Left ventricle myocardium inferior (tissue), 1 donor: ENCODE measurements around the gene ITPA. TPM values are rescaled to one million over a fixed set of nuclear protein-coding genes. Genes with fewer than 3 reads are reported as not detected.
"Not testable (repeated sequence)": the region's sequence is repeated elsewhere in the genome, so short reads cannot be mapped to it uniquely, and the experiment has no call there.

ENCODE experiments used
- DNase-seq: peaks from one replicate; pipeline ENCODE4 v3.0.0-alpha.2; 2020
- H3K27ac ChIP-seq: fragments of 200-600 bp; replicated peaks from 2 replicates; pipeline ENCODE4 v1.8.0; 2021
- H3K27me3 ChIP-seq: fragments of 200-600 bp; 2 replicates; pipeline ENCODE4 v1.8.0; 2021; ENCODE audit warnings: low read depth
- H3K36me3 ChIP-seq: fragments of 200-600 bp; 2 replicates; pipeline ENCODE4 v1.8.0; 2021
- H3K4me1 ChIP-seq: fragments of 200-600 bp; 2 replicates; pipeline ENCODE4 v1.8.0; 2021
- H3K4me3 ChIP-seq: fragments of 200-600 bp; 2 replicates; pipeline ENCODE4 v1.8.0; 2021; ENCODE audit warnings: mild to moderate bottlenecking, moderate library complexity
- H3K9me3 ChIP-seq: fragments of 200-600 bp; replicated peaks from 2 replicates; pipeline ENCODE4 v1.8.0; 2021
- intact Hi-C: fragments of 100-400 bp; cut with micrococcal nuclease; formaldehyde crosslinking; loops from one replicate; pipeline ENCODE4 v1.11.0; 2022
- total RNA-seq: library from RNA; stranded (reverse); fragmentation: NEBNext Ultra II Directional; extraction: Animal tissue kit (Norgen Biotek cat#: 25700); gene quantifications from one replicate; pipeline ENCODE4 v1.2.1, GENCODE V29; 2021
- TF ChIP-seq, protein P1 (sequence below): fragments of 200-600 bp; IDR thresholded peaks from 2 replicates; pipeline ENCODE4 v1.8.0; 2021; ENCODE audit warnings: antibody characterized with exemption, mild to moderate bottlenecking, borderline replicate concordance
- donor health status: DM: no; HTN: yes; CAD: no; lungs with severe emphysema.

Gene ITPA
- total RNA-seq, 1 donor from 2014 or later: 17.2 TPM

DNA sequence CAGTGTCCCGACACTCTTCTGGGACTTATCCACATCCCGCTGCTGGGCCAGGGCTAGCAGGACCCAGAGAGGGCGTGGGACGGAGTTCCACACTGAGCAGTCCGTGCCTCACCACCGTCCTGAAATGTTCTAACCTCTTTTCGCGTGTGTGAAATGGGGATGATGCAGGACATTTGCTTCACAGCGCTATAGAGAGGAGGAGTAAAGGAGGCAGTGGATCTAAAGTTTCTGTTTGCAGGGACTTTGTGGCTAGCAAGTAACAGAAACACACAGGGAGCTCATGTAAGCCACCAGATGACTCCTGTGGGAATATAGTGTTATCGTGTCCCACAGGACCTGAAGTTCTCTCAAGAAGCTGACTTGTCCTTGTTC, 634 bp downstream of the ITPA start:
- TF ChIP-seq, protein P1, sequence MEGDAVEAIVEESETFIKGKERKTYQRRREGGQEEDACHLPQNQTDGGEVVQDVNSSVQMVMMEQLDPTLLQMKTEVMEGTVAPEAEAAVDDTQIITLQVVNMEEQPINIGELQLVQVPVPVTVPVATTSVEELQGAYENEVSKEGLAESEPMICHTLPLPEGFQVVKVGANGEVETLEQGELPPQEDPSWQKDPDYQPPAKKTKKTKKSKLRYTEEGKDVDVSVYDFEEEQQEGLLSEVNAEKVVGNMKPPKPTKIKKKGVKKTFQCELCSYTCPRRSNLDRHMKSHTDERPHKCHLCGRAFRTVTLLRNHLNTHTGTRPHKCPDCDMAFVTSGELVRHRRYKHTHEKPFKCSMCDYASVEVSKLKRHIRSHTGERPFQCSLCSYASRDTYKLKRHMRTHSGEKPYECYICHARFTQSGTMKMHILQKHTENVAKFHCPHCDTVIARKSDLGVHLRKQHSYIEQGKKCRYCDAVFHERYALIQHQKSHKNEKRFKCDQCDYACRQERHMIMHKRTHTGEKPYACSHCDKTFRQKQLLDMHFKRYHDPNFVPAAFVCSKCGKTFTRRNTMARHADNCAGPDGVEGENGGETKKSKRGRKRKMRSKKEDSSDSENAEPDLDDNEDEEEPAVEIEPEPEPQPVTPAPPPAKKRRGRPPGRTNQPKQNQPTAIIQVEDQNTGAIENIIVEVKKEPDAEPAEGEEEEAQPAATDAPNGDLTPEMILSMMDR: no peak
- H3K27ac ChIP-seq: peak overlapping the region; percentile 88
- intact Hi-C loops: no loop called here

DNA sequence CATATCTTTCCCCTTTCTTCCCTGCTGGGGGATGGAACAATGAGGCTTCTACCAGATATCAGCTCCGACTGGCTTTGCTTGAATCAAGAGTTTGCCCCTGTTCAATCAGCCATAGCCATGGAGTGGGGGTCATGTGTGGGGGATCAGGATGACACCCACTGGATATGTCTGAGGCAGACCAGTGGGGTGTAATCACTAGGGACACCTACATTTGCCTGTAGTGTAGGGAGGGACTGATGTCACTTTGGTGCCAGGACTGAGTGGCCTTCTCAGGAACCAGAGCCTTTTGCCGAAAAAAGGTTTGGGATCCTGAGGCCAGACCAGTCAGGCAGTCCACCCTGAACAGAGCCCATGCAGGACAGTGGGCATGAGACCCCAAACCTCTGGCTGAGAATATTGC, 1.0 kb downstream of the ITPA start:
- DNase-seq: no peak
- intact Hi-C loops: no loop called here
- H3K27me3 ChIP-seq: no peaks in the 10 kb centered on the region
- peaks cover 21% of the 10 kb centered on the region for H3K36me3 ChIP-seq
- no peaks in the 10 kb centered on the region for H3K9me3 ChIP-seq
- peak overlapping the region; percentile 80 for H3K4me3 ChIP-seq
- no peak overlapping the region for H3K27ac ChIP-seq
- TF ChIP-seq, protein P1: no peak
- peaks cover 28% of the 10 kb centered on the region for H3K4me1 ChIP-seq

More for the DNA sequence above, 634 bp downstream of the ITPA start:
- Histone ChIP-seq H3K4me1 (peaks cover 28% of the 10 kb centered on the region), H3K9me3 (no peaks in the 10 kb centered on the region), H3K27me3 (no peaks in the 10 kb centered on the region), H3K4me3 (peak overlapping the region; percentile 80), H3K36me3 (peaks cover 18% of the 10 kb centered on the region)
- DNase-seq: no peak

DNA sequence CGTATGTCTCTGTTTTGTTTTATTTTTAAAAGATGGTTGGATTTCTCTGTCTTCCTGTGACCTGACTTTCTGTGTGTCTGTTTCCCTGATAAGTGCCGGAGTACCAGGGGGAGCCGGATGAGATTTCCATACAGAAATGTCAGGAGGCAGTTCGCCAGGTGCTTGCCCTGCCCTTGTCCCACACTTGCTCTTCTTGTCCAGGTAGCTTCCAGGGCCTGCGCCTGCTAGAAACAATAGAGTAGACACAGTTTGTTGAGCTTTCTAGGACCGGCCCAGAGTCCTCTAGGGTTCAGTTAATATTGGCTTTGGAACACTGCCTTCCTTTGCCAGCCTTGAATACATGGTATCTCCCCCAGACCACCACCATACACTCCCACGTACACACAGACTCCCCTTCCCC, 3.9 kb downstream of the ITPA start:
- Histone ChIP-seq H3K36me3 (peaks cover 36% of the 10 kb centered on the region), H3K4me1 (peaks cover 28% of the 10 kb centered on the region), H3K27me3 (no peaks in the 10 kb centered on the region), H3K9me3 (no peaks in the 10 kb centered on the region), H3K27ac (no peak overlapping the region), H3K4me3 (no peak overlapping the region)
- TF ChIP-seq, protein P1: no peak
- DNase-seq: no peak
- intact Hi-C loops: no loop called here

DNA sequence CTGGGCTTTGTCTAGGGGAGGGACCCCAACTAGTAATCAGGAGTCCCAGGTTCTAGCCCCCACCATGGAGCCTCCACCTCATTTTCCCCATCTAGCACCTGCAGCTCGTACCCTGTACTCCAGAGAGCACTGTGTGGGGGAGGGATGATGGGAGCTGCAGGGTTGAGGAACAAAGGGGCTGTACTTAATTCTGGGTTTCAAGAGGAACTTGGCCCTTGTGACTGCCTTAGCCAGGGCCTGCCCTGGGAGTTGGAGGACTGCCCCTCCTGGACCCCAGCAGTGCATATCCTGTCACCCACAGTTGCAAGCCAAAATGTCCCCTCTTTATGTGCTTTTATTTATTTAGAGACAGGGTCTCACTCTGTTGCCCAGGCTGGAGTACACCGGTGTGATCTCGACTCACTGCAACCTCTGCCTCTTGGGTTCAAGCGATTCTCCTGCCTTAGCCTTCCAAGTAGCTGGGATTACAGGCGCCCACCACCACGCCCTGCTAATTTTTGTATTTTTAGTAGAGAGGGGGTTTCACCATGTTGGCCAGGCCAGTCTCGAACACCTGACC, 6.1 kb downstream of the ITPA start:
- H3K27ac ChIP-seq, H3K27me3 ChIP-seq, intact Hi-C loops, H3K4me3 ChIP-seq, H3K9me3 ChIP-seq, DNase-seq: not testable (repeated sequence)
- Histone ChIP-seq H3K4me1 (peaks cover 13% of the 10 kb centered on the region), H3K36me3 (peaks cover 42% of the 10 kb centered on the region)

DNA sequence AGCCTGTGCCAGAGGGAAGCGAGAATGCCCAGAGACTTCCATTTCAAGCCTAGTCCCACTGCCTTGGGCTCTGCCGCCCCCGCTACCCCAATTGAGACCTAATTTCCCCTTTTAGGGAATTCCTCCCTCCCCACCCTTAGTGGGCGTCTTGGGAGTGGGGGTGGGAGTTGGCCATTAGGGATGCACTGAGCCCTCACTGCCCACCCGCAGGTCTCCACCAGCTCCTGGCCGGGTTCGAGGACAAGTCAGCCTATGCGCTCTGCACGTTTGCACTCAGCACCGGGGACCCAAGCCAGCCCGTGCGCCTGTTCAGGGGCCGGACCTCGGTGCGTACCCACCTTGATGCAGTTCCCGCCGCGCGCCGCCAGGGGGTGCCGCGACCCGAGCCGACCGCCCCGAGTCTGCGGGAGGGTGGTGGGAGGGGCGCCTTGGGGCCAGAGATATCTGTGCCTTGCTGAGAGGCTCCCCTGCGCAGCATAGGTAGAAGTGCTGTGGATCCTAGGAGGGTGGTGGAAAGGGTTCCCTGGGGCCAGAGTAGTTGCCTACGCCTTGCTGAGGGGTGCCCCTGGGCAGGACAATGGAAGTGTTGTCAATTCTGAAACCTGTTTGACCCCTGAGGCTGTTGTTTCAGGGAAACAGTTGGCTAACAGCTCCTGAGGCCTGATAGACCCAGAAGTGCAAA, 9.2 kb downstream of the ITPA start:
- H3K9me3 ChIP-seq: no peaks in the 10 kb centered on the region
- no peaks in the 10 kb centered on the region for H3K27me3 ChIP-seq
- intact Hi-C loops: no loop called here
- peaks cover 57% of the 10 kb centered on the region for H3K36me3 ChIP-seq
- TF ChIP-seq, protein P1: peak; percentile 95
- DNase-seq: peak; percentile 61
- H3K27ac ChIP-seq: no peak overlapping the region
- H3K4me1 ChIP-seq: peaks cover 21% of the 10 kb centered on the region
- peak overlapping the region; percentile 20 for H3K4me3 ChIP-seq
